Smooth muscle cell (in vitro differentiated cells): ENCODE data around the gene TMC5. TPM values are rescaled to one million over a fixed set of nuclear protein-coding genes. Genes with fewer than 3 reads are reported as not detected.

Experiments used
- DNase-seq: peaks from one replicate; lab custom pipeline; 2025; ENCODE audit not compliant: unreplicated experiment; lab: John Stamatoyannopoulos, UW
- H2AFZ ChIP-seq: fragments of 200-600 bp; sonication (generic); 2 replicates; pipeline ENCODE4 v1.6.0; 2016; ENCODE audit warnings: antibody characterized with exemption, low read depth, mild to moderate bottlenecking
- H3F3A ChIP-seq: fragments of 200-600 bp; sonication (generic); 2 replicates; pipeline ENCODE4 v1.6.0; 2017; ENCODE audit warnings: antibody characterized with exemption, low read depth
- H3K27ac ChIP-seq: fragments of 200-600 bp; sonication (generic); 2 replicates; pipeline ENCODE4 v1.5.1; 2016; ENCODE audit warnings: low read depth, mild to moderate bottlenecking
- H3K27me3 ChIP-seq: fragments of 200-600 bp; sonication (generic); 2 replicates; pipeline ENCODE4 v1.6.1; 2016; ENCODE audit warnings: low read depth, mild to moderate bottlenecking
- H3K36me3 ChIP-seq: fragments of 200-600 bp; sonication (generic); 2 replicates; pipeline ENCODE4 v1.5.1; 2016; ENCODE audit warnings: low read depth
- H3K4me1 ChIP-seq: fragments of 200-600 bp; sonication (generic); 2 replicates; pipeline ENCODE4 v1.5.1; 2016; ENCODE audit warnings: low read depth
- H3K4me2 ChIP-seq: fragments of 200-600 bp; sonication (generic); 2 replicates; pipeline ENCODE4 v1.6.0; 2016; ENCODE audit warnings: mild to moderate bottlenecking
- H3K4me3 ChIP-seq: fragments of 200-600 bp; sonication (generic); 2 replicates; pipeline ENCODE4 v1.5.1; 2016; ENCODE audit warnings: mild to moderate bottlenecking
- H3K79me2 ChIP-seq: fragments of 200-600 bp; sonication (generic); 2 replicates; pipeline ENCODE4 v1.6.0; 2016; ENCODE audit warnings: low read depth, mild to moderate bottlenecking
- H3K9ac ChIP-seq: fragments of 200-600 bp; sonication (generic); 2 replicates; pipeline ENCODE4 v1.6.0; 2016; ENCODE audit warnings: low read depth
- H3K9me3 ChIP-seq: fragments of 200-600 bp; sonication (generic); replicated peaks from 2 replicates; pipeline ENCODE4 v1.5.1; 2016; ENCODE audit warnings: low read depth
- H4K20me1 ChIP-seq: fragments of 200-600 bp; sonication (generic); 2 replicates; pipeline ENCODE4 v1.6.0; 2016; ENCODE audit warnings: low read depth
- WGBS: methylation state at CpG from one replicate; pipeline ENCODE4 v1.1.7; 2016; ENCODE audit warnings: low lambda C conversion rate; 5-methylcytosine and 5-hydroxymethylcytosine counted together
- polyA plus RNA-seq: library from polyadenylated mRNA; unstranded; fragments of >200 nt; fragmentation: Nextera tagmentation; extraction: Ambion mirVana; gene quantifications from 2 replicates; pipeline ENCODE4 v1.2.1, GENCODE V29; 2016
- total RNA-seq: library from RNA; depleted of rRNA; stranded (reverse); fragments of >200 nt; gene quantifications from 2 replicates; pipeline ENCODE4 v1.2.3, GENCODE V29; 2014
- TF ChIP-seq, protein P1 (sequence below): fragments of 200-600 bp; sonication (generic); IDR thresholded peaks from 2 replicates; pipeline ENCODE4 v1.5.1; 2017; ENCODE audit warnings: borderline replicate concordance, mild to moderate bottlenecking, antibody characterized with exemption; ENCODE audit not compliant: insufficient read depth, poor library complexity, severe bottlenecking

Gene TMC5
- total and polyA plus RNA-seq, 2 experiments from 2014 or later = 0.18 TPM; not detected in 1

DNA sequence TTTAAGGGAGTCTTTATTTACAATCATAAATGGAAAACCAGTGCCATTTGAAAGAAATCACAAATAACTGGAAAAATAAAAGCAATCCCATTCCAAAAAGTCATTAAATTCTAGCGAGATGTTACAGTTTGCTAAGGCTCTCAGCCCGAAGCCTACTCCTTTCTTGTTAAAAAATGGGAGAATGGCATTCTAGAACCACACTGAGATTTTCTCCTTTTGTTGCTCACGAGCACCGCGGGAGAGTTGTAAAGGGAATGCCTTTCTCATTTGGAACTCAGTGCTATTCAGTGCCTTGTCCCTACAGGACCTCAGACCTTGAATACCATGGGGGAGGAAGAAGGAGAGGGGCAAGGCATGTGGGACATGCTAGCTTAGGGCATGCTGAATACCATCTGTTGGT, 67.9 kb downstream of the TMC5 start:
- Histone ChIP-seq H3K36me3 (no peaks in the 10 kb centered on the region), H3F3A (no peaks in the 10 kb centered on the region), H3K27ac (no peak overlapping the region), H3K27me3 (no peaks in the 10 kb centered on the region), H2AFZ (no peak overlapping the region), H3K79me2 (no peaks in the 10 kb centered on the region), H3K4me3 (no peak overlapping the region), H3K9ac (no peak overlapping the region), H4K20me1 (no peaks in the 10 kb centered on the region), H3K4me1 (no peaks in the 10 kb centered on the region), H3K9me3 (no peaks in the 10 kb centered on the region), H3K4me2 (no peak overlapping the region)
- TF ChIP-seq, protein P1, sequence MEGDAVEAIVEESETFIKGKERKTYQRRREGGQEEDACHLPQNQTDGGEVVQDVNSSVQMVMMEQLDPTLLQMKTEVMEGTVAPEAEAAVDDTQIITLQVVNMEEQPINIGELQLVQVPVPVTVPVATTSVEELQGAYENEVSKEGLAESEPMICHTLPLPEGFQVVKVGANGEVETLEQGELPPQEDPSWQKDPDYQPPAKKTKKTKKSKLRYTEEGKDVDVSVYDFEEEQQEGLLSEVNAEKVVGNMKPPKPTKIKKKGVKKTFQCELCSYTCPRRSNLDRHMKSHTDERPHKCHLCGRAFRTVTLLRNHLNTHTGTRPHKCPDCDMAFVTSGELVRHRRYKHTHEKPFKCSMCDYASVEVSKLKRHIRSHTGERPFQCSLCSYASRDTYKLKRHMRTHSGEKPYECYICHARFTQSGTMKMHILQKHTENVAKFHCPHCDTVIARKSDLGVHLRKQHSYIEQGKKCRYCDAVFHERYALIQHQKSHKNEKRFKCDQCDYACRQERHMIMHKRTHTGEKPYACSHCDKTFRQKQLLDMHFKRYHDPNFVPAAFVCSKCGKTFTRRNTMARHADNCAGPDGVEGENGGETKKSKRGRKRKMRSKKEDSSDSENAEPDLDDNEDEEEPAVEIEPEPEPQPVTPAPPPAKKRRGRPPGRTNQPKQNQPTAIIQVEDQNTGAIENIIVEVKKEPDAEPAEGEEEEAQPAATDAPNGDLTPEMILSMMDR = no peak
- 93% methylated on average over 5 of the region's 5 CpGs for WGBS
- DNase-seq = no peak

DNA sequence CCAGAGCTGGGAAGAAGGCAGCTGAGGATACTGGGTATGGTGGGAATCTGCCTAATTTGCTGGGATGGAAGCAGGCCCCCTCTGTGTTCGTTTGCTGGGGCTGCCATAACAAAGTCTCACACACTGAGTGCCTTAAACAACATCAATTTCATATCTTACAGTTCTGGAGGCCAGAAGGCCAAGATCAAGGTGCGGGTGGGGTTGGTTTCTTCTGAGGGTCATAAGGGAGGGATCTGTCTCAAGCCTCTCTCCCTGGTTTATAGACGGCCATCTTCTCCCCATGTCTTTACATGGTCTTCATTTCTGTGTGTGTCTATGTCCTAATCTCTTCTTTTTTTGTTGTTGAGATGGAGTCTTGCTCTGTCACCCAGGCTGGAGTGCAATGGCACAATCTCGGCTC, 68.4 kb downstream of the TMC5 start:
- TF ChIP-seq, protein P1 = no peak
- H3K79me2 ChIP-seq = no peaks in the 10 kb centered on the region
- H3K4me3 ChIP-seq = no peak overlapping the region
- H3K27me3 ChIP-seq = no peaks in the 10 kb centered on the region
- H3K9ac ChIP-seq = no peak overlapping the region
- DNase-seq = no peak
- no peaks in the 10 kb centered on the region for H3F3A ChIP-seq
- H3K4me2 ChIP-seq = no peak overlapping the region
- no peaks in the 10 kb centered on the region for H3K36me3 ChIP-seq
- 95% methylated on average over 4 of the region's 4 CpGs for WGBS
- H4K20me1 ChIP-seq = no peaks in the 10 kb centered on the region
- H3K4me1 ChIP-seq = no peaks in the 10 kb centered on the region
- no peaks in the 10 kb centered on the region for H3K9me3 ChIP-seq
- H2AFZ ChIP-seq = no peak overlapping the region
- no peak overlapping the region for H3K27ac ChIP-seq

DNA sequence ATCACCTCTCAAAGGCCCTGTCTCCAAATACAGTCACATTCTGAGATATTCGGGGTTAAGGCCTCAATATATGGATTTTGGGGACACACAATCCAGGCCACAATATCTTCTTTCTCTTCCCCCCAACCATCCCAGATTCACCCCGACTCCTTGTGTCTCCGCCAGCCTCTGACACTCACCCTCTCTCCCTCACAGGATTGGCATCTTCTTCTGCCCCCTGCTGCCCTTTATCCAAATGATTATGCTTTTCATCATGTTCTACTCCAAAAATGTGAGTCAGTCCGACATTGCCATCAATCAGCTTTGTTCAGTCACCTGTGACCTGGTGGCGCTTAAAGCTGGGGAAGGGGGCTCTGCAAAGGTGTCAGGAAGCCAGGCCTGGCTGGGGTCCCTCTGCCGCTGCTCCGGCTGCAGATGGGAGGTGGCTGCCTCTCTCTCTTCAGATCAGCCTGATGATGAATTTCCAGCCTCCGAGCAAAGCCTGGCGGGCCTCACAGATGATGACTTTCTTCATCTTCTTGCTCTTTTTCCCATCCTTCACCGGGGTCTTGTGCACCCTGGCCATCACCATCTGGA, 69.2 kb downstream of the TMC5 start:
- H3K9me3 ChIP-seq = no peaks in the 10 kb centered on the region
- no peak overlapping the region for H3K27ac ChIP-seq

More for the DNA sequence above, 69.2 kb downstream of the TMC5 start:
- Histone ChIP-seq H2AFZ (no peak overlapping the region), H4K20me1 (no peaks in the 10 kb centered on the region), H3K36me3 (no peaks in the 10 kb centered on the region), H3F3A (no peaks in the 10 kb centered on the region), H3K27me3 (no peaks in the 10 kb centered on the region), H3K4me3 (no peak overlapping the region), H3K4me1 (no peaks in the 10 kb centered on the region), H3K4me2 (no peak overlapping the region), H3K9ac (no peak overlapping the region), H3K79me2 (no peaks in the 10 kb centered on the region)
- 97% methylated on average over 10 of the region's 10 CpGs for WGBS
- no peak for DNase-seq
- TF ChIP-seq, protein P1 = no peak
